K562 (cell line): ENCODE data around the gene HEXIM1. TPM values are rescaled to one million over a fixed set of nuclear protein-coding genes. Genes with fewer than 3 reads are reported as not detected.

Experiments
- CBX1 ChIP-seq: sonication (generic); IDR thresholded peaks from 2 replicates; pipeline ENCODE4 v1.6.1; 2016; ENCODE audit warnings: antibody characterized with exemption, low read depth, mild to moderate bottlenecking
- CTBP1 ChIP-seq: fragments of 450-650 bp; IDR thresholded peaks from 2 replicates; pipeline ENCODE4 v1.6.1; 2016; ENCODE audit warnings: borderline replicate concordance
- DDX20 ChIP-seq: fragments of 450-650 bp; IDR thresholded peaks from 2 replicates; pipeline ENCODE4 v1.6.1; 2016; ENCODE audit warnings: missing genetic modification characterization, low read depth, mild to moderate bottlenecking, missing compliant biosample characterization, moderate library complexity
- FOXM1 ChIP-seq, 2 experiments: fragments of 450-650 bp in 1 of 2; sonication (generic) in 1 of 2; formaldehyde crosslinking in 1 of 2; IDR thresholded peaks; 2 replicates each; pipeline versions ENCODE4 v1.6.1 to v1.9.0; 2017 to 2022; ENCODE audit warnings: low read depth in 2 of 2, mild to moderate bottlenecking in 2 of 2, missing genetic modification reagents in 1 of 2, moderate library complexity in 1 of 2
- HNRNPL ChIP-seq: fragments of 200-400 bp; formaldehyde crosslinking; IDR thresholded peaks from 2 replicates; pipeline ENCODE4 v1.6.1; 2017; ENCODE audit warnings: low read depth, mild to moderate bottlenecking, low read length
- JUN ChIP-seq, 2 experiments: sonication (generic) in 1 of 2; formaldehyde crosslinking in 1 of 2; IDR thresholded peaks; 2 replicates each; pipeline versions ENCODE4 v1.6.1 to v1.8.0; 2012 to 2022; ENCODE audit warnings: borderline replicate concordance in 2 of 2, mild to moderate bottlenecking in 2 of 2, improper control_type of control experiment in 1 of 2, low read depth in 1 of 2, low read length in 1 of 2, missing genetic modification reagents in 1 of 2
- LARP7 ChIP-seq: fragments of 450-650 bp; IDR thresholded peaks from 2 replicates; pipeline ENCODE4 v1.6.1; 2016
- MCM5 ChIP-seq: fragments of 450-650 bp; IDR thresholded peaks from 2 replicates; pipeline ENCODE4 v1.6.1; 2016; ENCODE audit warnings: low read depth
- MLX ChIP-seq, 2 experiments: fragments of 450-650 bp in 1 of 2; sonication (generic) in 1 of 2; formaldehyde crosslinking; conservative IDR thresholded peaks; 2 replicates each; pipeline versions ENCODE4 v1.4.0 to v1.8.1; 2020 to 2022; ENCODE audit warnings: mild to moderate bottlenecking in 1 of 2, missing genetic modification reagents in 1 of 2
- NRF1 ChIP-seq, 2 experiments: fragments of 450-650 bp; IDR thresholded peaks in 1 of 2; conservative IDR thresholded peaks in 1 of 2; 2 replicates each; pipeline ENCODE4 v1.6.1; 2014; ENCODE audit warnings: mild to moderate bottlenecking in 2 of 2
- POLR2A ChIP-seq: fragments of 450-650 bp; conservative IDR thresholded peaks from 2 replicates; pipeline ENCODE4 v1.6.1; 2016
- RBBP5 ChIP-seq: fragments of 200-600 bp; sonication (generic); IDR thresholded peaks from 2 replicates; pipeline ENCODE4 v1.6.1; 2012; ENCODE audit warnings: borderline replicate concordance, mild to moderate bottlenecking, low read length, control low read depth, inconsistent platforms; ENCODE audit not compliant: insufficient read depth, poor library complexity, severe bottlenecking
- RBFOX2 ChIP-seq: fragments of 200-400 bp; formaldehyde crosslinking; IDR thresholded peaks from 2 replicates; pipeline ENCODE4 v1.6.1; 2017; ENCODE audit warnings: low read depth, mild to moderate bottlenecking, low read length, moderate library complexity
- SUPT5H ChIP-seq: fragments of 450-650 bp; IDR thresholded peaks from 2 replicates; pipeline ENCODE4 v1.6.1; 2016
- TBP ChIP-seq: optimal IDR thresholded peaks from 2 replicates; pipeline ENCODE3; 2011; ENCODE audit warnings: low read depth, low read length, improper control_type of control experiment
- YBX1 ChIP-seq: fragments of 450-650 bp; IDR thresholded peaks from 2 replicates; pipeline ENCODE4 v1.7.1; 2016; ENCODE audit warnings: mild to moderate bottlenecking
- ZNF23 ChIP-seq: fragments of 250-450 bp; sonication (Bioruptor Pico); IDR thresholded peaks from 2 replicates; pipeline ENCODE4 v1.4.0; 2020; ENCODE audit warnings: mild to moderate bottlenecking
- ZNF707 ChIP-seq: fragments of 250-450 bp; sonication (Bioruptor Pico); conservative IDR thresholded peaks from 2 replicates; pipeline ENCODE4 v1.8.0; 2022; ENCODE audit warnings: inconsistent platforms, mild to moderate bottlenecking, moderate library complexity
- polyA plus RNA-seq, 8 experiments: library from polyadenylated mRNA; depleted of rRNA in 4 of 8; stranded (reverse) in 5 of 8; unstranded in 3 of 8; fragments of >200 nt; fragmentation: Nextera tagmentation in 2 of 8; fragmentation: Illumina TruSeq in 1 of 8; extraction: Ambion mirVana in 2 of 8; extraction: Trizol in 1 of 8; gene quantifications; 2 replicates each; pipeline versions ENCODE4 v1.2.1 to v1.2.3, GENCODE V29; 2011 to 2014; ENCODE audit warnings: inconsistent platforms in 1 of 8, missing spikeins in 1 of 8
- total RNA-seq, 7 experiments: library from RNA; depleted of rRNA in 6 of 7; stranded (reverse); fragments of >200 nt in 6 of 7; fragmentation: Illumina TruSeq in 2 of 7; extraction: Trizol in 2 of 7; gene quantifications; 2 replicates each; pipeline versions ENCODE4 v1.2.1 to v1.2.3, GENCODE V29; 2011 to 2021; ENCODE audit warnings: low replicate concordance in 1 of 7
- TF ChIP-seq, protein P1 (sequence below): fragments of 150-350 bp; conservative IDR thresholded peaks from 2 replicates; pipeline ENCODE4 v1.6.1; 2014; ENCODE audit warnings: low read length

HEXIM1 gene
- total and polyA plus RNA-seq, 9 of the 15 experiments (the other 6 are each of a cell fraction or from before 2014, with no cell fraction given) = 1.4 to 28.3 (median 9.1) TPM

DNA sequence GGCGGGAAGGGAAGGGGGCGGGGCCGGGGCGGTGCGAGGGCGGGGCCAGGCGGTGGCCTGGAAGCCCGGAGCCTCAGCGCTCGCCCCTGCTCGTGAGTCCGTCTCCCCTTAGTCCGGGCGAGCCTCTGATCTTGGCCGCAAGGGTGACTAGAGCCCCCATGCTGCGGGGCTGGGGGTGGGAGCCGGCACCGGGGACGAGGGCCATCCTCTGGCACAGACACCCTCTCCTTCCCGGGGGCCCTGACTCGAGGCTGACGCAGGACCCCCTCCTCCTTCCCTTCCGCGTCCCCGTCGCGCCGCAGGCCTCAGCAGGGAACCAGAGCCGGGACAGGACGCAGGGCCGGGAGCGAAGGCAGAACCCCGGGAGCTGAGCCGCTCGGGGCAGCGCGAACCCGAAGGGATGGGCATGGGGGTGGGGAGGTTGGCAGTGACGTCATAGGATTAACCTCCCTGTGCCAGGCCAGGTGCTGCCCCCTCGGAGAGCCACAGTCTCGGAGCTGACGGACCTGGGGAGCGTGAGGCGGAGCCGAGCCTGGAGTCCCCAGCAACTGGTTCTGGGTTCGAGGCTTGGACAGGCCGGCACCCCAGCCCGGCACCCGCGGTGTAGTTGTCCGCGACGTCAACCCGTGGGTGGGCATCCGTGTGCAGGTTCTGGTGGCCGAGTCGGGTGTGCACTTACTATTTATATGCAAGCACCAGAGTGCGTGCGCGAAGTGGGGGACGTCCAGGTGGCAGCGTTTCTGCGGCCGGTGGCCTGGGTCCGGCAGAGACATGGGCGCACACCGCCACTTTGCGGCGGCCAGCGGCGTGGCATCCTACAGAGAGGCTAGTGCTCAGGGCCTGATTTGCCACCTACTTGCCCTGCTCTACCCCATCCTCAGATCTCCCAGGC is 15.5 kb upstream of the HEXIM1 start (continued):
- TF ChIP-seq, protein P1, sequence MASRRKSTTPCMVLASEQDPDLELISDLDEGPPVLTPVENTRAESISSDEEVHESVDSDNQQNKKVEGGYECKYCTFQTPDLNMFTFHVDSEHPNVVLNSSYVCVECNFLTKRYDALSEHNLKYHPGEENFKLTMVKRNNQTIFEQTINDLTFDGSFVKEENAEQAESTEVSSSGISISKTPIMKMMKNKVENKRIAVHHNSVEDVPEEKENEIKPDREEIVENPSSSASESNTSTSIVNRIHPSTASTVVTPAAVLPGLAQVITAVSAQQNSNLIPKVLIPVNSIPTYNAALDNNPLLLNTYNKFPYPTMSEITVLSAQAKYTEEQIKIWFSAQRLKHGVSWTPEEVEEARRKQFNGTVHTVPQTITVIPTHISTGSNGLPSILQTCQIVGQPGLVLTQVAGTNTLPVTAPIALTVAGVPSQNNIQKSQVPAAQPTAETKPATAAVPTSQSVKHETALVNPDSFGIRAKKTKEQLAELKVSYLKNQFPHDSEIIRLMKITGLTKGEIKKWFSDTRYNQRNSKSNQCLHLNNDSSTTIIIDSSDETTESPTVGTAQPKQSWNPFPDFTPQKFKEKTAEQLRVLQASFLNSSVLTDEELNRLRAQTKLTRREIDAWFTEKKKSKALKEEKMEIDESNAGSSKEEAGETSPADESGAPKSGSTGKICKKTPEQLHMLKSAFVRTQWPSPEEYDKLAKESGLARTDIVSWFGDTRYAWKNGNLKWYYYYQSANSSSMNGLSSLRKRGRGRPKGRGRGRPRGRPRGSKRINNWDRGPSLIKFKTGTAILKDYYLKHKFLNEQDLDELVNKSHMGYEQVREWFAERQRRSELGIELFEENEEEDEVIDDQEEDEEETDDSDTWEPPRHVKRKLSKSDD = 0 out of 2 replicates have a peak, but pooled peaks have one; percentile 16
- TF ChIP-seq SUPT5H (peak; percentile 55), MCM5 (no peak), RBBP5 (peak; percentile 34), ZNF23 (CRISPR knock-in tag) (no peak), CTBP1 (peak; percentile 32; the same call in 1 of the 2 replicates), LARP7 (no peak), DDX20 (tag) (no peak), YBX1 (no peak), ZNF707 (no peak), RBFOX2 (peak; percentile 72), MLX (CRISPR knock-in tag; conservative IDR thresholded peaks at IDR 0.05) (no peak), CBX1 (peak; percentile 81; the same call in 1 of the 2 replicates), FOXM1 (IDR thresholded peaks at IDR 0.05; ENCODE audit: low read depth) (no peak), FOXM1 (CRISPR knock-in tag; IDR thresholded peaks at IDR 0.05; ENCODE audit: low read depth) (peak; percentile 58; the same call in 1 of the 2 replicates), TBP (peak; percentile 47), JUN (IDR thresholded peaks at IDR 0.05; ENCODE audit: borderline replicate concordance, low read depth, low read length) (no peak), JUN (CRISPR knock-in tag; IDR thresholded peaks at IDR 0.05; ENCODE audit: borderline replicate concordance) (peak; percentile 57; the same call in 1 of the 2 replicates), NRF1 (conservative IDR thresholded peaks at IDR 0.05 in 1 of 2, IDR thresholded peaks at IDR 0.05 in 1 of 2) (peak; percentile 17 to 26; a peak in 3 of 4 replicates), HNRNPL (peak; percentile 80), POLR2A (peak; percentile 59; the same call in 1 of the 2 replicates)
